Measurements from ENCODE around the gene SMPD3. TPM values are rescaled to one million over a fixed set of nuclear protein-coding genes. Genes with fewer than 3 reads are reported as not detected.

SMPD3 gene
- total RNA-seq, 1 experiment from 2014 or later = 0.89 TPM

GRCh38 chr16:68436581-68436980 lies 11.7 kb downstream of the SMPD3 start:
- ChIA-PET POLR2A (no interaction called here), CTCF (interaction anchor here (0.6 kb wide), 1 partner anchor 181 kb away, joined by 5 read pairs; no protein-coding TSS in a partner anchor), RAD21 (ENCODE audit: low non-redundant PET in 1 of 2, low total read pairs in 2 of 2, uncharacterized antibody in 2 of 2, unreplicated experiment in 2 of 2) (no interaction called here)
- Histone ChIP-seq H3K4me3 (replicated peaks in 1 of 2; ENCODE audit: low read depth in 1 of 2, low read length in 2 of 2) (no peak overlapping the region), H4K20me1 (ENCODE audit: insufficient read depth) (no peaks in the 10 kb centered on the region), H3K9me3 (ENCODE audit: control insufficient read depth in 1 of 2, insufficient read depth in 1 of 2, low read depth in 1 of 2, low read length in 2 of 2) (peaks cover 6% of the 10 kb centered on the region in 2 experiments; a peak in 2 of 4 replicates), H3K4me1 (ENCODE audit: control insufficient read depth in 1 of 2, insufficient read depth in 2 of 2, low read length in 2 of 2) (no peaks in the 10 kb centered on the region), H3K9ac (ENCODE audit: low read length) (no peak overlapping the region), H3K36me3 (ENCODE audit: control insufficient read depth in 1 of 2, insufficient read depth in 2 of 2, low read length in 2 of 2) (no peaks in the 10 kb centered on the region), H3K27ac (ENCODE audit: low read depth, low read length) (no peak overlapping the region), H2AFZ (ENCODE audit: low read depth, low read length, poor library complexity, severe bottlenecking) (no peak overlapping the region), H3K9me2 (ENCODE audit: insufficient read depth) (no peaks in the 10 kb centered on the region), H3K27me3 (ENCODE audit: insufficient read depth, low read length) (peaks cover 27% of the 10 kb centered on the region), H3K4me2 (ENCODE audit: low read length) (no peak overlapping the region), H3K79me2 (ENCODE audit: insufficient read depth, low read length) (no peaks in the 10 kb centered on the region)
- ATAC-seq (no peak; the same call in 1 of the 2 replicates), DNase-seq (ENCODE audit: low read depth, low spot score) (peak; percentile 16)
- no peak for TF ChIP-seq YY1 (IDR thresholded peaks at IDR 0.05; ENCODE audit: extremely low read depth, insufficient replicate concordance, low read depth, low read length)
- TF ChIP-seq ZFX (IDR thresholded peaks at IDR 0.05) = no peak
- TF ChIP-seq RAD21 (IDR thresholded peaks at IDR 0.05; ENCODE audit: low read depth) = peak; percentile 10; the same call in 1 of the 2 replicates
- no peak for TF ChIP-seq ATF3 (IDR thresholded peaks at IDR 0.05)
- TF ChIP-seq, protein P1, sequence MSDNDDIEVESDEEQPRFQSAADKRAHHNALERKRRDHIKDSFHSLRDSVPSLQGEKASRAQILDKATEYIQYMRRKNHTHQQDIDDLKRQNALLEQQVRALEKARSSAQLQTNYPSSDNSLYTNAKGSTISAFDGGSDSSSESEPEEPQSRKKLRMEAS (IDR thresholded peaks at IDR 0.05) = no peak
- TF ChIP-seq EZH2phosphoT487 (IDR thresholded peaks at IDR 0.05; ENCODE audit: borderline replicate concordance) = no peak
- TF ChIP-seq, protein P2, sequence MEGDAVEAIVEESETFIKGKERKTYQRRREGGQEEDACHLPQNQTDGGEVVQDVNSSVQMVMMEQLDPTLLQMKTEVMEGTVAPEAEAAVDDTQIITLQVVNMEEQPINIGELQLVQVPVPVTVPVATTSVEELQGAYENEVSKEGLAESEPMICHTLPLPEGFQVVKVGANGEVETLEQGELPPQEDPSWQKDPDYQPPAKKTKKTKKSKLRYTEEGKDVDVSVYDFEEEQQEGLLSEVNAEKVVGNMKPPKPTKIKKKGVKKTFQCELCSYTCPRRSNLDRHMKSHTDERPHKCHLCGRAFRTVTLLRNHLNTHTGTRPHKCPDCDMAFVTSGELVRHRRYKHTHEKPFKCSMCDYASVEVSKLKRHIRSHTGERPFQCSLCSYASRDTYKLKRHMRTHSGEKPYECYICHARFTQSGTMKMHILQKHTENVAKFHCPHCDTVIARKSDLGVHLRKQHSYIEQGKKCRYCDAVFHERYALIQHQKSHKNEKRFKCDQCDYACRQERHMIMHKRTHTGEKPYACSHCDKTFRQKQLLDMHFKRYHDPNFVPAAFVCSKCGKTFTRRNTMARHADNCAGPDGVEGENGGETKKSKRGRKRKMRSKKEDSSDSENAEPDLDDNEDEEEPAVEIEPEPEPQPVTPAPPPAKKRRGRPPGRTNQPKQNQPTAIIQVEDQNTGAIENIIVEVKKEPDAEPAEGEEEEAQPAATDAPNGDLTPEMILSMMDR (IDR thresholded peaks at IDR 0.05 in 2 of 3, conservative IDR thresholded peaks at IDR 0.05 in 1 of 3; ENCODE audit: borderline replicate concordance in 1 of 3, insufficient read depth in 1 of 3, low read depth in 2 of 3, low read length in 2 of 3) = peak in 2 of 3 experiments; percentile 60; a peak in 4 of 6 replicates
- TF ChIP-seq CEBPB (IDR thresholded peaks at IDR 0.05; ENCODE audit: low read depth) = no peak
- no peak for TF ChIP-seq JUND (IDR thresholded peaks at IDR 0.05)
- TF ChIP-seq REST (IDR thresholded peaks at IDR 0.05; ENCODE audit: low read depth) = no peak
- TF ChIP-seq SRF (IDR thresholded peaks at IDR 0.05; ENCODE audit: low read depth) = no peak
- no TSS peak for BruUV-seq (replicated peaks)
- intact Hi-C loops (cut with micrococcal nuclease) = no loop called here

All from HCT116 (cell line).